Immature natural killer cell (primary cell): ENCODE data around the gene SPATS2L. TPM values are rescaled to one million over a fixed set of nuclear protein-coding genes. Genes with fewer than 3 reads are reported as not detected.

Source experiments
- DNase-seq, 3 donors: peaks; one replicate each; pipeline ENCODE4 v3.0.0; 2022; ENCODE audit warnings: mixed read lengths in 1 of 3
- H3K27ac Mint-ChIP-seq, 6 donors: one replicate each; pipeline ENCODE4 v1.8.0; 2020; ENCODE audit warnings: mixed read lengths in 6 of 6, mild to moderate bottlenecking in 5 of 6, inconsistent platforms in 4 of 6, moderate library complexity in 3 of 6
- H3K27me3 Mint-ChIP-seq, 3 donors: one replicate each; pipeline ENCODE4 v1.8.0; 2020 to 2021; ENCODE audit warnings: low read depth in 3 of 3, mild to moderate bottlenecking in 3 of 3, mixed read lengths in 3 of 3, moderate library complexity in 3 of 3, inconsistent platforms in 1 of 3
- H3K36me3 Mint-ChIP-seq, 3 donors: one replicate each; pipeline ENCODE4 v1.8.0; 2020; ENCODE audit warnings: mixed read lengths in 3 of 3, inconsistent platforms in 2 of 3, mild to moderate bottlenecking in 2 of 3
- H3K4me1 Mint-ChIP-seq, 2 donors: one replicate each; pipeline ENCODE4 v1.8.0; 2020; ENCODE audit warnings: inconsistent platforms in 2 of 2, mild to moderate bottlenecking in 2 of 2, mixed read lengths in 2 of 2, moderate library complexity in 1 of 2
- H3K4me3 Mint-ChIP-seq, 5 donors: one replicate each; pipeline ENCODE4 v1.8.0; 2020; ENCODE audit warnings: mild to moderate bottlenecking in 5 of 5, mixed read lengths in 5 of 5, inconsistent platforms in 3 of 5, moderate library complexity in 3 of 5
- H3K9me3 Mint-ChIP-seq, 6 donors: one replicate each; pipeline ENCODE4 v1.8.0; 2020; ENCODE audit warnings: mild to moderate bottlenecking in 6 of 6, mixed read lengths in 6 of 6, inconsistent platforms in 4 of 6, moderate library complexity in 3 of 6
- polyA plus RNA-seq, 3 donors: library from polyadenylated mRNA; unstranded; fragments of 300-500 nt; fragmentation: Illumina TruSeq; gene quantifications; one replicate each; pipeline ENCODE4 v1.2.3, GENCODE V29; 2021

The SPATS2L gene
- polyA plus RNA-seq, 3 donors from 2014 or later: 3.4 to 3.9 TPM; not detected in 1

DNA sequence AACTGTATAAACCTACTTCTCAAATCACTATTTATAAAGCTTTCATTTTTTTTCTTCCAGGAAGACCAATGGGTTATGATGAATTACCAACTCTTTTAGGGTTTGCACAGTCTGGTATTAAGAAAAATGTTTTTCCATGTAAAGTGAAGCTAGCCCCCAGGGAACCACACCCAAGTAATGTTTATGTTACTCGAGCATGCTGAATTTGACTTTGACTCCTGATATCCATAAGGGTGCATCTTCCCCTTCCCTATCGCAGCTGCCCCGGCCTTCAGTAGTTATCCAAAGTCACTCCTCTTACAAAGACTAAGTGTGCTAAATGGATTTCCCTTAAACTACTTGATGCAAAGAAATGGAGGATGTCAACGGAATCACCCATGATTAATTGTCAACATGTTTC, 181.7 kb downstream of the SPATS2L start:
- Mint-ChIP-seq H3K27ac (no peak overlapping the region), H3K36me3 (peaks cover 21 to 36% (median 24%) of the 10 kb centered on the region in 3 donors), H3K4me3 (no peak overlapping the region), H3K27me3 (peaks cover 0 to 1% (median 0%) of the 10 kb centered on the region in 3 donors), H3K4me1 (no peaks in the 10 kb centered on the region), H3K9me3 (no peaks in the 10 kb centered on the region)
- no peak for DNase-seq

DNA sequence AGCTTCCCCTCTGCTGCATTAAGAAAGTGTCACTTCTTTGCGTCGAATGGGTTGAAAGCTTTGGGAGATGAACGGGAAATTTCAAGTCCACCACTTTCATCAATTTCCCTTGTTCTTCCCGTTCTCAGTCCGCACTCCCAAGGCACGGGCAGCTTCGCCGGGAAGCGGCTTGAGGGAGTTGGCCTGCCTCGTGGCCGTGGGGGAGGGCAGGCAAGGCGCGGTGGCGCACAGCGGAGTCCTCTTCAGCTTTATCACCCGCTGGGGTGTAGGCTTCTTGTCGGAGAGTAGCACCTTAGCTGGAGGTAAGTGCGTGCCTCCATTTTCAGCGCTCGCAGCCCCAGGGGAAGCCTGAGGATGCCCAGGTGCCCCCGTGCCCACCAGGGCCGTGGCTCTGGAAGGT, 183.5 kb downstream of the SPATS2L start:
- H3K9me3 Mint-ChIP-seq: no peaks in the 10 kb centered on the region
- no peak overlapping the region for H3K27ac Mint-ChIP-seq
- no peak overlapping the region for H3K4me3 Mint-ChIP-seq
- no peaks in the 10 kb centered on the region for H3K27me3 Mint-ChIP-seq
- H3K36me3 Mint-ChIP-seq: peaks cover 25 to 49% (median 34%) of the 10 kb centered on the region in 3 donors
- H3K4me1 Mint-ChIP-seq: no peaks in the 10 kb centered on the region
- no peak for DNase-seq

DNA sequence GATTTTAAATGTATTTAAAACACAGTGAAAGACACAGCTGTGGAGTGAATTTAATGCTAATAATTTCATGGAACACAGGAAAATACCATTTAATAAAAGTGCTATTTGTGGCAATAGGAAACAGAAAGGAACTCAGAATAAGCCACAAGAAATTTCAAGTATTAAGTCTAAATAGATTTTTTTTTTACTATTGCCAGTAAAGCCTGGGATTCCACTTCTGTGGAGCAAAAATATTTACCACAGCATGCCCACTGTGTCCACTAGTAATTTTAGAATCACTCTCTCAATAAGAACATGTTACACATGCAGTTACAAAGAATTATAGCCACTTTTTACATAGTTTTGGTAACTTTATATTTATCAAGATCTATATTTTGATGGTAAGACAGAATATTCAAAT, 186.2 kb downstream of the SPATS2L start:
- H3K27me3 Mint-ChIP-seq: no peaks in the 10 kb centered on the region
- no peaks in the 10 kb centered on the region for H3K4me1 Mint-ChIP-seq
- H3K27ac Mint-ChIP-seq: no peak overlapping the region
- DNase-seq: no peak
- no peaks in the 10 kb centered on the region for H3K9me3 Mint-ChIP-seq
- H3K4me3 Mint-ChIP-seq: no peak overlapping the region
- H3K36me3 Mint-ChIP-seq: peaks cover 27 to 56% (median 37%) of the 10 kb centered on the region in 3 donors

DNA sequence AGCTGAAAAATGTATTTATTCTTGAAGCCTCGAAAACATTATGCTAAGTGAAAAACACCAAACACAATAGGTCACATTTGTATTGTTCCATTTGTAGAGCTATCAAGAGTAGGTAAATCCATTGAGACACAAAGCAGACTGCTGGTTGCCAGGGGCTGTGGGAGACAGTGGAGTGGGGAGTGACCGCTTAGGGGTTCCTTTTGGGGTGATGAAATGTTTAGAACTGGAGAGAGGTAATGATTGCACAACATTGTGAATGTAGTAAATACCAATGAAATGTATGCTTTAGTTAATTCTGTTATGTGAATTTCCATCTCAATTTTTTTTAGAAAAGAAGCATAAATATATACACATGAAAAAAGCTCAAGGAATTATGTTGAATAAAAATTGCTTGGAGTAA, 187.6 kb downstream of the SPATS2L start:
- DNase-seq: no peak
- Mint-ChIP-seq H3K27ac (no peak overlapping the region), H3K27me3 (no peaks in the 10 kb centered on the region), H3K4me3 (no peak overlapping the region), H3K36me3 (peaks cover 29 to 64% (median 37%) of the 10 kb centered on the region in 3 donors), H3K4me1 (no peaks in the 10 kb centered on the region), H3K9me3 (no peaks in the 10 kb centered on the region)

DNA sequence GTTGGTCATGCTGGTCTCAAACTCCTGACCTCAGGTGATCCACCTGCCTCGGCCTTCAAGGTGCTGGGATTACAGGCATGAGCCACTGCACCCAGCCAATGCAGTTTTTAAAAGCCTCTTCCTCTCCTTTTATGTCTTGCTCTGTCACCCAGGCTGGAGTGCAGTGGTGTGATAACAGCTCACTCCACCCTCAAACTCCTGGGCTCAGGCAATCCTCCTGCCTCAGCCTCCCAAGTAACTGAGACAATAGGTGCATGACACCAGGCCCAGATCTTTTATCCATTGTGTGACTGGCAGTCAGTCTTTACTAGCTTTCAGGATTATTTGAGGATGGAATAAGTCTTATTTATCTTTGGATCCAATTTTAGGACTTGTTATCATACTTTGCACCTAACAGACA, 190.2 kb downstream of the SPATS2L start:
- DNase-seq: no peak
- H3K27me3 Mint-ChIP-seq: no peaks in the 10 kb centered on the region
- H3K4me3 Mint-ChIP-seq: no peak overlapping the region
- no peak overlapping the region for H3K27ac Mint-ChIP-seq
- H3K9me3 Mint-ChIP-seq: no peaks in the 10 kb centered on the region
- no peaks in the 10 kb centered on the region for H3K4me1 Mint-ChIP-seq
- peaks cover 21 to 50% (median 22%) of the 10 kb centered on the region in 3 donors for H3K36me3 Mint-ChIP-seq

DNA sequence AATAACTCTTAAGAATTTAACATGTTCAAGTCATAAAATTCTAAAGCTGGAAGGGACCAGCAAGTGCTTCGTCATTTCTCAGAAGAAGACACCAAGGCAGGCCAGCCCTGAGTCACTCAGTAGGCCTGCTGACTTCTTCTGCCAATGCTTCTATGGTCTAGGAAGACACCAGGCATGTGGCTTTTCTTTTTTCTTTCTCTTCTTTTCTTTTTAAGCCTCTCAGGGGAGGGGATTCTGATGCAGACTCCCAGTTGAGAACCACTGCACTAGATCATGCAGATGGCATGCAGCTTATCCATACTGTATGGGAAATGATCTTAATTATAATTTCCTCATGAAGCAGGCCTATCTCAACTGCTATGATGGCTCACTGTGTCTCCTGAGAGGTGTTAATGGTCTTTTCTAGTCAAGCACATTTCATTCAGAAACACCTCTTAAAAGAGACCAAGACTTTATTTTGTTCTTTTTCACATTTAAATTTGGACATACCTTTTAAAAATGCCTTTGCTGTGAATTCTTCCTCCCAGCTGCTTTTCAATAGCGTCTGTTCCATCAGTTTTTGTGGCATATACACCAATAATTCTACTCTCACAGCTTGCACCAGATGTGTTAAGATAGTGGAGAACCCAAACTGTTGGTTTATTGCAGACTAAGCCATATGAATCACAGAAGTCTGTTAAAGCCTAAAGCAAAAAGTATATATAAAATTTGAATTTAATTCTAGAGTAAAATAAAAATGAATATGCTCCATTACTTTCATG, 192.1 kb downstream of the SPATS2L start:
- no peak overlapping the region for H3K27ac Mint-ChIP-seq
- no peaks in the 10 kb centered on the region for H3K9me3 Mint-ChIP-seq
- H3K36me3 Mint-ChIP-seq: peaks cover 24 to 44% (median 25%) of the 10 kb centered on the region in 3 donors
- peaks cover 3 to 9% of the 10 kb centered on the region in 2 donors for H3K4me1 Mint-ChIP-seq
- no peak for DNase-seq
- no peaks in the 10 kb centered on the region for H3K27me3 Mint-ChIP-seq
- no peak overlapping the region for H3K4me3 Mint-ChIP-seq

DNA sequence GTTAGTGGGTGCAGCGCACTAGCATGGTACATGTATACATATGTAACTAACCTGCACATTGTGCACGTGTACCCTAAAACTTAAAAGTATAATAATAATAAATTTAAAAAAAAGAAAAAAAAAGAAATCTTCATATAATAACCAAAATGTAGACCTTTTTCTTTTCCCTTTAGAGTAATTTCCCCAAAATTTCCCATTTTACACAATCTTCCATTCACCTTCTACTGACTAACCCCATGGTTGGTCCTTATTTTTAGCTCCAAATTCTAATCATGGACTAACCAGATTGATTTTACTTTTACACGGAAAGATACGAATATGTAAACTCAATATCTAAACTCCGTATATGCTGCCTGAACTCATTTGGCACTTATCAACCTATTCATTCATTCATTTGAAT, 195.7 kb downstream of the SPATS2L start:
- H3K4me1 Mint-ChIP-seq: peaks cover 7 to 28% of the 10 kb centered on the region in 2 donors
- H3K27ac Mint-ChIP-seq: no peak overlapping the region
- H3K27me3 Mint-ChIP-seq: no peaks in the 10 kb centered on the region
- H3K9me3 Mint-ChIP-seq: no peaks in the 10 kb centered on the region
- peaks cover 13 to 33% (median 23%) of the 10 kb centered on the region in 3 donors for H3K36me3 Mint-ChIP-seq
- DNase-seq: no peak
- no peak overlapping the region for H3K4me3 Mint-ChIP-seq

DNA sequence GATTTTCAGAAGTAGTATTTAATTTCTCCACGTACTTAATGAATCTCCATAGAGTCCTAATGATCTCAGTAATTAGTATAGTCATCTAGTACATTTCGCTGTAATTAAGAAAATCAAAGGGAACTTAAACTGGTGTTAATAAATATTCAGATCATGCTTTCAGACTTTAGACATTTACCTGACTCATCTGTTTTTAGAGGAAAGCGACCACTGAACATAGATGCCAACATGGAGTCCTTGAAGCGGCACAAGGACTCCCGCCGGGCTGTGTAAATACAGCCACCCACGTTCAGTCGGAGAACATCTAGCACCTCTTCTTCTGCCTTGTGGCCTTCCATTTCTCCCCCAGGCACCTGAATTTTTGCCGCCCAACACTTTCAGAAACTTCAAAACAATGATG, 200.2 kb downstream of the SPATS2L start:
- Mint-ChIP-seq H3K36me3 (peaks cover 10 to 15% (median 13%) of the 10 kb centered on the region in 3 donors), H3K4me1 (peaks cover 23 to 48% of the 10 kb centered on the region in 2 donors), H3K27me3 (peaks cover 0 to 8% (median 3%) of the 10 kb centered on the region in 3 donors), H3K4me3 (no peak overlapping the region), H3K9me3 (no peaks in the 10 kb centered on the region), H3K27ac (peak overlapping the region in 1 of 6 donors; percentile 27)
- no peak for DNase-seq

DNA sequence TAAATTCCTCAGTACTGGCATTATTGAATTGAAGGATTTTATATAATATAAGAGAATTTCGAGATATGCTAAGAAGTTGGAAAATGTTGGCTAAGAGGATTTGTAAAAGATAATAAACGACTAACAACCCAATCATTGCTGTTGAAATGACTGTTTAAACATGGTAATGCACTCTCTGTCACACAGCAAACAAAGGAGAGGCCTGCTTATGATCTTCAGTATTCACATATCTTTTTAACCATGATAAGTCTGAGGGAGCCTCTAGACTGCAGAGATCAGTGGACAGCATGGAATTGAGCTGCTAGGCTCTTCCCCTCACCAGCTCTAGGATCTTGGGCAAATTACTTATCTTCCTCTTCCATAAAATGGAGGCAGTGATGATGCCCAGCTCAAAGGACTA, 200.7 kb downstream of the SPATS2L start:
- Mint-ChIP-seq H3K27ac (no peak overlapping the region), H3K4me1 (peaks cover 23 to 48% of the 10 kb centered on the region in 2 donors), H3K4me3 (no peak overlapping the region)

DNA sequence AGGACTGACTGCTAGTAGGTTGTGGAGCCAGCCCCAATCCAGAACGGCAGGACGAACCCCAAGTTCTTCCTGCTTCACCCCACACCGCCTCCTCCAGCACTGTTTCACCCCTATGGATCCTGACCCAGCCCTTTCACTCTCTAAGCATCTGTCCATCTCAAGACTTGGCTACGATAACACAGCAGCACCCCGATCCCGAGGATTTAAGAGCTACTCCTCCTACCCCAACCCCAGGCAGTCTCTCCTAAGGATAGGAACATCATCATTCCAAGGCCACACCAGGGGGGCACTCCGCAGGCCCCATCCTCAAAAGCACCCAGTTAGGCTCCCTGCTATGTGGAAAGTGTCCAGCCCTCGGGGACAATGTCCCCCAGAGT, 202.7 kb downstream of the SPATS2L start:
- peak overlapping the region; percentile 84 to 97 (median 96) for H3K27ac Mint-ChIP-seq
- DNase-seq: peak in 1 of 3 donors; percentile 2
- peaks cover 0 to 4% (median 0%) of the 10 kb centered on the region in 3 donors for H3K36me3 Mint-ChIP-seq
- H3K4me3 Mint-ChIP-seq: peak overlapping the region; percentile 89 to 95 (median 92)
- no peaks in the 10 kb centered on the region for H3K9me3 Mint-ChIP-seq
- H3K4me1 Mint-ChIP-seq: peaks cover 20 to 39% of the 10 kb centered on the region in 2 donors
- H3K27me3 Mint-ChIP-seq: peaks cover 0 to 8% (median 3%) of the 10 kb centered on the region in 3 donors

More for the DNA sequence above, 200.7 kb downstream of the SPATS2L start:
- Mint-ChIP-seq H3K27me3 (peaks cover 0 to 8% (median 3%) of the 10 kb centered on the region in 3 donors), H3K9me3 (no peaks in the 10 kb centered on the region), H3K36me3 (peaks cover 9 to 12% (median 12%) of the 10 kb centered on the region in 3 donors)
- no peak for DNase-seq

DNA sequence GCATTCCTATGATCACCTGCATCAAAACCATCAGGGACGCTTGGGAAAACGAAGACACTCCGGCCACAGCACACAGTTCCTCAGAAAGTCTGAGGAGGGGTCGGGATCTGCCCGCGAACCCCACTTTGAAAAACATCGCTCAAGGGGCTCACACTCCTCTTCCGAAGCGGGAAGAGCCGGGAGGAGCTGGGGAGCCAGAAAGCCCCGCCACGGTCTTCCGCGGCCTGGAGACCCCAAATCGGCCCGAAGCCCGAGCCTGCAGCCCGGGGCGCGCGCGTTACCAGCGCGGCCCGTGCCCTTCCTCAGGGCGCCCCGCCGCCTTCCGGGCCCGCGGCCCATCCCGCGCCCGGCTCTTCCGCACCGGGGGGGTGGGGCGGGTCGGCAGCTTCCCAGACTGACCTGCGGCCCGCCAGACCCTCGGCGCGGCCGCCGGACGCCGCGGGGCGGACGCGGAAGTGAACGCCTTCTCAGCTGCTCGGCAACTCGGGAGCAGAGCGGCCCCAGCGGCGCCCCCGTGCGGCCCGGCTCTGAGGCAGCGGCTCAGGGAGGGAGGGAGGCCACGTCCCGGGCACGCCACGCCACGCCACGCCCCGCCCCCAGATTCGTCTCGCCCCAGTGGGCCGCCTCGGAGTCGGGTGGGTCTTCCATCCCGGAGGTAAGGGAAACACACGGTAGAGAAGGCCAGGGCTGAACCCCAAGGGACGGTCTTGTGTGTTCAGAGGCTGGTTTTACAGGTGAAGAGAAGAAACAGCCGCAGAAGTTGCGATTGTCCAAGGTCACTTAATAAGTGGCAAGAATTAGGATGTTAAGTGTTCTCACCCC, 203.3 kb downstream of the SPATS2L start, which contains the start of gene KCTD18:
Gene KCTD18 (minus strand): TSS at position 457 of the 822 bp plus-strand sequence. CDS start 3,052 bp downstream, outside the sequence.
- H3K36me3 Mint-ChIP-seq: peaks cover 0 to under 1% (median 0%) of the 10 kb centered on the region in 3 donors
- H3K4me3 Mint-ChIP-seq: peak within 1 kb of the TSS; percentile 89 to 95 (median 92)
- H3K9me3 Mint-ChIP-seq: no peaks in the 10 kb centered on the region
- peak within 1 kb of the TSS; percentile 84 to 97 (median 96) for H3K27ac Mint-ChIP-seq
- H3K4me1 Mint-ChIP-seq: peaks cover 20 to 35% of the 10 kb centered on the region in 2 donors
- peak; percentile 89 to 91 (median 90) for DNase-seq
- peaks cover 2 to 8% (median 3%) of the 10 kb centered on the region in 3 donors for H3K27me3 Mint-ChIP-seq

DNA sequence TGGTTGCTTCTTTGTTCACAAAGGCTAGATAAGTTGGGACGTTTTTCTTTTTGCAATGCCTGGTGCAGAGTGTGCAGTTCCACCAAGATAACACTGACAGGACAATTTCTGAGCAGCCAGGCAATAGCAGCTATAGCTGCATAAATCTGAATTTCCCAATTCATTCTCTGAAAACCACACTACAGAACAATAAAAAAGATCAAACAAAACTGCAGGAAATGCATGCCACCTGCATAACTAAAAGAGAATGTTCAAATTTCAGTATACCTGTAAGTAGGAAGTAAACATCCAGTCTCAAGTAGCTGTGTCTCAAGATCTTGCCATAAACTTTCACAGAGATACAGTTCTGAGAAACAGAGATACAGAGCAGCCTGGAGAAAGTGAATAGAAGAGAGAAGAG, 208.7 kb downstream of the SPATS2L start:
- Mint-ChIP-seq H3K27ac (no peak overlapping the region), H3K4me3 (no peak overlapping the region)

DNA sequence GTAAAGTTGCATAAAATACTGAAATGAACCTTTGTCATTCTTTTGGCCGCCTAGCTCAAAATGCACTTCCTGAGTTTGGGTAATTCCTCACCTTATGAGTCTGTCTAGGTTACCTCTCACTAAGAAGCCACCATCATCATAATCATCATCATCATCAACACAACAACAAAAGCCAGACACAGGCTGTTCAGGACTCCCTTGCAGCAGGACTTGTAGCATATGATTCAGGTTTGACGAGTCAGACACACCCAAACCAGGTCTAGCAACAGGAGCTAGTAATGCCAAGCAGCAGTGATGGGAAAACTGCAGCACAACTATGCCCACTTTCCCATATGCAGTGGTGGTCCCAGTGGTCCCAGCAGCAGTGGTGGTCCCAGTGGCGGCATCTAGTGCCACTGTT, 216.7 kb downstream of the SPATS2L start:
- H3K9me3 Mint-ChIP-seq: no peaks in the 10 kb centered on the region
- no peaks in the 10 kb centered on the region for H3K36me3 Mint-ChIP-seq
- no peak overlapping the region for H3K4me3 Mint-ChIP-seq
- H3K27ac Mint-ChIP-seq: no peak overlapping the region
- peaks cover 12 to 22% of the 10 kb centered on the region in 2 donors for H3K4me1 Mint-ChIP-seq
- H3K27me3 Mint-ChIP-seq: peaks cover 2 to 12% (median 6%) of the 10 kb centered on the region in 3 donors
- DNase-seq: no peak

More for the DNA sequence above, 208.7 kb downstream of the SPATS2L start:
- no peak for DNase-seq
- H3K9me3 Mint-ChIP-seq: peaks cover 0 to 3% (median 0%) of the 10 kb centered on the region in 6 donors
- peaks cover 3 to 9% (median 5%) of the 10 kb centered on the region in 3 donors for H3K27me3 Mint-ChIP-seq
- H3K4me1 Mint-ChIP-seq: peaks cover 3 to 4% of the 10 kb centered on the region in 2 donors
- H3K36me3 Mint-ChIP-seq: no peaks in the 10 kb centered on the region

DNA sequence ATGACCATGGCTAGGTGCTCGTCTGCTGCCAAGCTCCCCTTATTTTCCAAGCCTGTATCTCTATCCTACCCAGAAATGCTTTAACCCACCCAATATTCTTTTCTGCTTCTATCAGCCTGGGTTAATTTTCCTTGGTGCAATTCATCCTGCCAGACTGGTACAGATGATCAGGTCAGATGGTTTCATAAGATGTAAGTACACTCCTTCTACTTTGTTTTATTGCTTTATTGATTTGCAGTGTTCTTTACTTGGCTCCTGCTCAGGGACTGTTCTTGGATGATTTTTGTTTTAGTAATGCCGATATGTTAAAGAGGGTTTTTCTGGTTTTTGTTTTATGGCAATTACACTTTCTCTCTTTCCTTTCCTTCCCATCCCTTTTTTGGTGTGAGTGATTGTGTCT, 217.1 kb downstream of the SPATS2L start:
- Mint-ChIP-seq H3K4me3 (peak overlapping the region in 1 of 5 donors; percentile 11), H3K9me3 (no peaks in the 10 kb centered on the region), H3K4me1 (peaks cover 12 to 22% of the 10 kb centered on the region in 2 donors), H3K36me3 (no peaks in the 10 kb centered on the region), H3K27me3 (peaks cover 2 to 12% (median 6%) of the 10 kb centered on the region in 3 donors), H3K27ac (no peak overlapping the region)
- DNase-seq: no peak
